Kidney (tissue), 14 donors: ENCODE results near the gene VPS4A. TPM values are rescaled to one million over a fixed set of nuclear protein-coding genes. Genes with fewer than 3 reads are reported as not detected.

Source experiments
- DNase-seq, 5 donors: peaks; one replicate each; pipeline ENCODE4 v3.0.0-alpha.2; 2013 to 2020
- FAIRE-seq: peaks from 2 replicates; lab custom pipeline; 2012; peaks lifted over from hg19 to GRCh38; lab: Jason Lieb, UNC
- H3K27ac ChIP-seq, 2 donors: one replicate each; pipeline ENCODE4 v1.7.0; 2013; ENCODE audit warnings: low read depth in 2 of 2, low read length in 2 of 2, inconsistent platforms in 1 of 2
- H3K27me3 ChIP-seq: one replicate; pipeline ENCODE4 v1.7.1; 2013; ENCODE audit warnings: low read length, inconsistent platforms; ENCODE audit not compliant: control insufficient read depth, insufficient read depth
- H3K36me3 ChIP-seq, 3 donors: one replicate each; pipeline versions ENCODE4 v1.7.0 to v1.7.1; 2013; ENCODE audit warnings: low read length in 3 of 3, control low read depth in 1 of 3, inconsistent platforms in 1 of 3; ENCODE audit not compliant: insufficient read depth in 3 of 3, control insufficient read depth in 2 of 3
- H3K4me1 ChIP-seq, 3 donors: one replicate each; pipeline versions ENCODE4 v1.7.0 to v1.7.1; 2013; ENCODE audit warnings: low read length in 3 of 3, inconsistent platforms in 1 of 3, low read depth in 1 of 3; ENCODE audit not compliant: control insufficient read depth in 2 of 3, insufficient read depth in 2 of 3
- H3K4me3 ChIP-seq, 3 donors: one replicate each; pipeline versions ENCODE4 v1.7.0 to v1.8.1; 2013; ENCODE audit warnings: low read length in 3 of 3, control low read depth in 1 of 3, inconsistent platforms in 1 of 3
- H3K9ac ChIP-seq, 3 donors: one replicate each; pipeline versions ENCODE4 v1.7.0 to v1.7.1; 2013; ENCODE audit warnings: low read length in 3 of 3, control low read depth in 1 of 3, inconsistent platforms in 1 of 3
- H3K9me3 ChIP-seq, 3 donors: one replicate each; pipeline versions ENCODE4 v1.7.0 to v1.7.1; 2013; ENCODE audit warnings: low read length in 3 of 3, control low read depth in 1 of 3, inconsistent platforms in 1 of 3; ENCODE audit not compliant: control insufficient read depth in 2 of 3, insufficient read depth in 1 of 3
- CTCF ChIP-seq: IDR thresholded peaks from 3 replicates; pipeline ENCODE4 v1.5.1; 2012; ENCODE audit warnings: mild to moderate bottlenecking, moderate library complexity, borderline replicate concordance; ENCODE audit not compliant: insufficient read depth; ENCODE audit errors: extremely low read depth
- intact Hi-C: fragments of 100-400 bp; cut with DNase I; formaldehyde crosslinking; loops from one replicate; pipeline ENCODE4 v1.11.1; 2022
- polyA plus RNA-seq: library from polyadenylated mRNA; stranded (reverse); fragments of 350-450 nt; fragmentation: Illumina TruSeq; extraction: RNeasy Lipid Tissue Mini Kit (QIAGEN cat#74804); gene quantifications from one replicate; pipeline ENCODE4 v1.2.3, GENCODE V29; 2014; ENCODE audit warnings: low read depth, low replicate concordance; ENCODE audit not compliant: insufficient read depth
- total RNA-seq: library from RNA; stranded (reverse); fragmentation: NEBNext Ultra II Directional; extraction: Animal tissue kit (Norgen Biotek cat#: 25700); gene quantifications from one replicate; pipeline ENCODE4 v1.2.1, GENCODE V29; 2021
- donor health status: control.
- donor health status: control.
- donor health status: control.
- donor health status: control.
- donor health status: control.
- donor health status: DM: yes; HTN: yes; CAD: no.
- donor health status: Normal renal cell carcinoma (clear cell type).

Gene VPS4A
- total and polyA plus RNA-seq, 2 donors from 2014 or later = 38.6 to 62.1 TPM

GRCh38 chr16:69301187-69301586, 10.0 kb upstream of the VPS4A start:
- no peak overlapping the region for H3K4me3 ChIP-seq
- H3K4me1 ChIP-seq = no peaks in the 10 kb centered on the region
- DNase-seq (no peak), FAIRE-seq (no peak)
- H3K27ac ChIP-seq = no peak overlapping the region
- H3K9me3 ChIP-seq = no peaks in the 10 kb centered on the region
- no peak for TF ChIP-seq CTCF
- no peaks in the 10 kb centered on the region for H3K27me3 ChIP-seq
- intact Hi-C loops = no loop called here
- H3K9ac ChIP-seq = no peak overlapping the region
- H3K36me3 ChIP-seq = peaks cover 0 to 19% (median 8%) of the 10 kb centered on the region in 3 donors

GRCh38 chr16:69301861-69302260, 9.3 kb upstream of the VPS4A start:
- Histone ChIP-seq H3K9ac (no peak overlapping the region), H3K27ac (no peak overlapping the region), H3K4me3 (no peak overlapping the region), H3K27me3 (no peaks in the 10 kb centered on the region), H3K9me3 (no peaks in the 10 kb centered on the region), H3K36me3 (peaks cover 0 to 19% (median 8%) of the 10 kb centered on the region in 3 donors), H3K4me1 (no peaks in the 10 kb centered on the region)
- intact Hi-C loops = no loop called here
- DNase-seq (no peak), FAIRE-seq (no peak)
- no peak for TF ChIP-seq CTCF

- Histone ChIP-seq H3K9me3 (no peaks in the 10 kb centered on the region), H3K27me3 (no peaks in the 10 kb centered on the region), H3K4me1 (no peaks in the 10 kb centered on the region), H3K27ac (no peak overlapping the region), H3K36me3 (peaks cover 0 to 19% (median 8%) of the 10 kb centered on the region in 3 donors), H3K9ac (no peak overlapping the region), H3K4me3 (no peak overlapping the region)
- FAIRE-seq (no peak), DNase-seq (peak in 1 of 5 donors; percentile 7)
- TF ChIP-seq CTCF = no peak
- intact Hi-C loops = no loop called here
Observed at GRCh38 chr16:69302301-69302700, 8.8 kb upstream of the VPS4A start.

- DNase-seq = no peak
- H3K9me3 ChIP-seq = no peaks in the 10 kb centered on the region
- H3K4me3 ChIP-seq = no peak overlapping the region
- H3K27me3 ChIP-seq = no peaks in the 10 kb centered on the region
- no peak overlapping the region for H3K27ac ChIP-seq
- no peak for FAIRE-seq
- H3K9ac ChIP-seq = no peak overlapping the region
- peaks cover 0 to 4% (median 0%) of the 10 kb centered on the region in 3 donors for H3K4me1 ChIP-seq
- intact Hi-C loops = no loop called here
- no peak for TF ChIP-seq CTCF
- peaks cover 0 to 5% (median 4%) of the 10 kb centered on the region in 3 donors for H3K36me3 ChIP-seq
Observed at GRCh38 chr16:69306031-69306430, 5.1 kb upstream of the VPS4A start.
